Endothelial cell (in vitro differentiated cells): ENCODE measurements around the gene AREG. TPM values are rescaled to one million over a fixed set of nuclear protein-coding genes. Genes with fewer than 3 reads are reported as not detected.

Experiments
- DNase-seq: peaks from one replicate; pipeline ENCODE4 v3.0.0; 2021; ENCODE audit warnings: low spot score
- H3K27ac Mint-ChIP-seq: one replicate; pipeline ENCODE4 v1.8.0; 2021; ENCODE audit warnings: mixed read lengths, inconsistent platforms; ENCODE audit not compliant: unreplicated experiment
- H3K27me3 Mint-ChIP-seq: one replicate; pipeline ENCODE4 v1.8.0; 2021; ENCODE audit warnings: mild to moderate bottlenecking, moderate library complexity, mixed read lengths, inconsistent platforms; ENCODE audit not compliant: unreplicated experiment
- H3K36me3 Mint-ChIP-seq: one replicate; pipeline ENCODE4 v1.8.0; 2021; ENCODE audit warnings: mild to moderate bottlenecking, low read depth, mixed read lengths, inconsistent platforms; ENCODE audit not compliant: unreplicated experiment
- H3K4me1 Mint-ChIP-seq: one replicate; pipeline ENCODE4 v1.8.0; 2021; ENCODE audit warnings: mild to moderate bottlenecking, mixed read lengths, inconsistent platforms; ENCODE audit not compliant: unreplicated experiment
- H3K4me3 Mint-ChIP-seq: one replicate; pipeline ENCODE4 v1.8.0; 2021; ENCODE audit warnings: mild to moderate bottlenecking, mixed read lengths, inconsistent platforms; ENCODE audit not compliant: unreplicated experiment
- H3K9me3 Mint-ChIP-seq: one replicate; pipeline ENCODE4 v1.8.0; 2021; ENCODE audit warnings: mixed read lengths, inconsistent platforms; ENCODE audit not compliant: unreplicated experiment
- CTCF ChIP-seq: fragments of 200-600 bp; sonication (generic); IDR thresholded peaks from one replicate; pipeline ENCODE4 v1.5.0; 2021; ENCODE audit warnings: antibody characterized with exemption; ENCODE audit not compliant: unreplicated experiment
- total RNA-seq: library from RNA; stranded (reverse); fragmentation: NEBNext Ultra II Directional; extraction: Animal tissue kit (Norgen Biotek cat#: 25700); gene quantifications from one replicate; pipeline ENCODE4 v1.2.1, GENCODE V29; 2021; ENCODE audit not compliant: unreplicated experiment

The AREG gene
- total RNA-seq, 1 donor from 2014 or later, result not detected

- no peak for DNase-seq
- no peak for TF ChIP-seq CTCF
- H3K4me1 Mint-ChIP-seq, result peaks cover 2% of the 10 kb centered on the region
- no peaks in the 10 kb centered on the region for H3K9me3 Mint-ChIP-seq
- no peak overlapping the region for H3K4me3 Mint-ChIP-seq
- no peak overlapping the region for H3K27ac Mint-ChIP-seq
- H3K36me3 Mint-ChIP-seq, result no peaks in the 10 kb centered on the region
- no peaks in the 10 kb centered on the region for H3K27me3 Mint-ChIP-seq
These were observed 2.0 kb downstream of the AREG start for GRCh38 chr4:74446896-74447295.

- no peak overlapping the region for H3K4me3 Mint-ChIP-seq
- no peaks in the 10 kb centered on the region for H3K9me3 Mint-ChIP-seq
- no peaks in the 10 kb centered on the region for H3K36me3 Mint-ChIP-seq
These were observed 2.8 kb downstream of the AREG start for GRCh38 chr4:74447636-74448233.

GRCh38 chr4:74449571-74450297 lies 4.8 kb downstream of the AREG start:
- no peak for DNase-seq
- no peak for TF ChIP-seq CTCF
- Mint-ChIP-seq H3K36me3 (no peaks in the 10 kb centered on the region), H3K4me1 (peaks cover 7% of the 10 kb centered on the region), H3K4me3 (no peak overlapping the region), H3K27me3 (no peaks in the 10 kb centered on the region), H3K9me3 (no peaks in the 10 kb centered on the region), H3K27ac (no peak overlapping the region)

More at GRCh38 chr4:74447636-74448233, 2.8 kb downstream of the AREG start:
- TF ChIP-seq CTCF, result no peak
- DNase-seq, result no peak
- Mint-ChIP-seq H3K4me1 (peaks cover 2% of the 10 kb centered on the region), H3K27me3 (no peaks in the 10 kb centered on the region), H3K27ac (no peak overlapping the region)

GRCh38 chr4:74450298-74450683 lies 5.4 kb downstream of the AREG start:
- no peak overlapping the region for H3K4me3 Mint-ChIP-seq
- H3K27me3 Mint-ChIP-seq, result no peaks in the 10 kb centered on the region
- H3K27ac Mint-ChIP-seq, result no peak overlapping the region
- DNase-seq, result no peak
- no peaks in the 10 kb centered on the region for H3K36me3 Mint-ChIP-seq
- H3K4me1 Mint-ChIP-seq, result peaks cover 7% of the 10 kb centered on the region
- H3K9me3 Mint-ChIP-seq, result no peaks in the 10 kb centered on the region
- TF ChIP-seq CTCF, result no peak

- TF ChIP-seq CTCF, result no peak
- DNase-seq, result no peak
- Mint-ChIP-seq H3K4me3 (no peak overlapping the region), H3K36me3 (no peaks in the 10 kb centered on the region), H3K27me3 (no peaks in the 10 kb centered on the region), H3K27ac (no peak overlapping the region), H3K4me1 (peaks cover 7% of the 10 kb centered on the region), H3K9me3 (no peaks in the 10 kb centered on the region)
These were observed 6.3 kb downstream of the AREG start for GRCh38 chr4:74451214-74451661.
